T-helper 1 cell (primary cell): Measurements from ENCODE around the gene TOR1A.

ENCODE experiments used
- DNase-seq, 5 donors: peaks; one replicate each; pipeline ENCODE4 v3.0.0-alpha.2; 2012 to 2020
- total RNA-seq, 4 donors: gene quantifications; one replicate each; lab custom pipeline; 2026; lab: John Stamatoyannopoulos, UW

The TOR1A gene
- 14.8 to 21.6 (median 20.3) reads per million in 4 donors for total RNA-seq

- DNase-seq, result peak; percentile 79 to 92 (median 87)
Measured at GRCh38 chr9:129823935-129824601, at the start of gene TOR1A. Gene TOR1A, minus strand, starts transcription at chr9:129824136. Its CDS starts 51 bp downstream, at chr9:129824085.

DNA sequence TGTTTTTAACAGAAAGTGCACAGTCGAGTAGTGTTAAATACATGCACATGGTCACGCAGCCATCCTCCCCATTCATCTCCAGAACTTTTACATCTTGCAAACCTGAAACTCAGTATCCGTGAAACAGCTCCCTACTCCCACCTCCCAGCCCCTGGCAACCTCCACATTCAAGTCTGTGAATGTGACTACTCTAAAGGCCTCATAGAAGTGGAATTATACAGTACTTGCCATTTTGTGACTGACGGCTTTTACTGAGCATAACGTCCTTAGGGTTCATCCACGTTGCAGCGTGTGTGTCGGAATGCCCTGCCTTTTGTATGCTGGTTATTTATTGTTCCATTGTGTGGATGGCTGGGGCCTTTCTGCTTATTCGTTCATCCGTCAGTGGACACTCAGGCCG, 47.1 kb upstream of the TOR1A start:
- DNase-seq, result no peak

GRCh38 chr9:129869585-129870501, 45.9 kb upstream of the TOR1A start:
- DNase-seq, result no peak

GRCh38 chr9:129868872-129869486, 45.0 kb upstream of the TOR1A start:
- peak; percentile 86 to 96 (median 91) for DNase-seq

GRCh38 chr9:129868023-129868871, 44.3 kb upstream of the TOR1A start:
- no peak for DNase-seq

GRCh38 chr9:129867136-129868022, 43.4 kb upstream of the TOR1A start:
- peak in 1 of 5 donors; percentile 40 for DNase-seq

DNA sequence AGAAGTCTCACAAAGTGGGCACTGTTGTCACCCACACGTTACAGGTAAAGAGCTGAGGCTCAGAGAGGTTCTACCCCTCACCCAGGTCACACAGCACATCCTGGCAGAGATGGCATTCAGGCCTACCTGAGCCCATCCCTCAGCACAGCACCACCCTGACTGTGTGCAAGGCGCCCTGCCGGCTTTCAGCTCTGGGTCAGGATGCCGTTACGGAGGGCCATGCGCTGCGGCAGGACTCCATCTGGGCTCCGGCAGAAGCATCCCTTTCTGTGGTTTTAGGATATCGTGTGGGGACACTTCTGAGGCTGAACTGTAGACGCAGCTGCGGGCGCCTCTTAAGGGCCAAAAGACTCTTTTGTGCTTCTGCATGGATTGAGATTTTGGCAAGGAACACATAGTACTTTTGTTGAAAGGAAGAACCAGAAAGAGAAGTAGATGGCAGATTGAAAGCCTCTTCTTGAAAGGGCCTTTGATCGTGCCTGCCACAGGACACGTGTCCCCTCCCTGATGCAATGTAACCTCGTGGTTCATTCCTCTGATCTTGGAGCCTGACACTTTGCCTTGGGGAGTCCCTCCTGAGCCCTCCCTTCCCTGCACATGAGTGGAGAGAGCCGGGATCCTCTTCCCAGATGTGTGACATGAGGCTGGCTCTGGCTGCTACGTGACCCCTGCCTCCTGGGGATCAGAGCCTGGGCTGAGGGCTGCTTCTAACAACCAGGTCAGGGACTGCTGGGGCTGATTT, 42.6 kb upstream of the TOR1A start:
- peak in 4 of 5 donors; percentile 49 to 71 (median 56) for DNase-seq

- no peak for DNase-seq
Measured at GRCh38 chr9:129865668-129866320, 41.9 kb upstream of the TOR1A start.

- peak in 1 of 5 donors; percentile 82 for DNase-seq
Measured at GRCh38 chr9:129864991-129865647, 41.2 kb upstream of the TOR1A start.

DNA sequence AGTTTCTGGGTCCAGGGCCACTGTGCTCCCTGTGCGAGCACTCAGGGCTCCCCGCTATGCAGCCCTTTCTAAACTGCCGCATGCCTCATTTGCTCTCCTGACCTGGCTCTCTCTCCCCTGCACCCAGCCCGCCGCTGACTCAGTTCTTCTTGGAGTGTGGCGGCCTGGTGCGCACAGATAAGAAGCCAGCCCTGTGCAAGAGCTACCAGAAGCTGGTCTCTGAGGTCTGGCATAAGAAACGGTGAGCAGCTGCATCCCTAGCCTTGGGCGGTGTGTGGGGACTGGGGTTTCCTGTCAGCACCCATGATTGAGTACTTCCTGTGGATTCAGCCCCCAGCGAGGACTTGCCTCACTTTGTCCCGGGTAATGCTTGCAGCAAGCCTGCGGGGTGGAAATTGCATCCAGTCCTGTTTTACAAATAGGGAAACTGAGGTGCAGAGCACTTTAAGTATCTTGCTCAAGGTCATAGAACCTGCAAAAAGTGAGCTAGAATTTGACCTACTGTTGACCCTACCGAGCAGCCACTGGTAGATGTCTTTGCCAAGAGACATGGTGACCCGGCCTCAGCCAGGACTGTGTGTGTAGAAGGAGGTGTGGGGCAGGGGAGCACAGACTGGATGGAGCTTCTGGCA, 39.2 kb upstream of the TOR1A start:
- DNase-seq, result peak in 4 of 5 donors; percentile 52 to 91 (median 56)

DNA sequence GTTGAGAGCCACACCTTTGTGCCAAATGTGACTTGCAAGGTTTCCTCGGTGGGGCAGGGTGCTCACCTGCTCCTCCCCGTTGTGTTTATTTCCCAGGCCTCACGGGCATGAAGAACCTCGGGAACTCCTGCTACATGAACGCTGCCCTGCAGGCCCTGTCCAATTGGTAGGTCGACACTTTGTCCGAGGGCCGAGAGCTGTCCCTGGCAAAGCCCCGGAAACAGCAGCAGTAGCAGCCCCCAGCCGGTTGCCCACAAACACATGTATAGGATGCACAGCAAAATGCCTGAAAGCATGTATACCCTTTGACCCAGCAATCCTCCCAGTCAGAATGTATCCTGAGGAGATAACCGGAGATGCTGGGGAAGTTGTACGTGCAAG, 37.5 kb upstream of the TOR1A start:
- no peak for DNase-seq

GRCh38 chr9:129860653-129861446, 36.9 kb upstream of the TOR1A start:
- DNase-seq, result peak in 1 of 5 donors; percentile 44

GRCh38 chr9:129858167-129858962, 34.4 kb upstream of the TOR1A start:
- no peak for DNase-seq

GRCh38 chr9:129857207-129857606, 33.3 kb upstream of the TOR1A start:
- DNase-seq, result no peak

GRCh38 chr9:129854588-129855110, 30.7 kb upstream of the TOR1A start:
- DNase-seq, result no peak

GRCh38 chr9:129853614-129854013, 29.7 kb upstream of the TOR1A start:
- no peak for DNase-seq

DNA sequence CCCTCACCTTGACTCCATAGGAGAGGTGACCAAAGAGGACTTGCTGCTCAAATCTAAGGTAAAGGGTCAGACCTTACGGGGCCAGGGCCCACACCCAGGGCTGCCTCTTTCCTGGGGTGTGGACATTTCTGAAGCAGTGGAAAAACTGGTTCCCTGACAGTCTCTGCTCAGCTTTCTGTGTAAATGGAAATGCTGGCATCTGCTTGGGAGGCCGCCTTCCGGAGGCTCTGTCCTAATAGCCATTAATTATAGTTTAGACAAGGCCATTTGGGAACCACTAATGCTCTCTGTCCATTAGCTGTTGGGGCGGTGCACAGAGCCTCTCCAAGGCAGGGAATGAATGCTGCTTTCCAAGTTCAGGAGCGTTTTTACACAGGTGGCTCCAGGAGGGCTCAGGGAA, 28.6 kb upstream of the TOR1A start:
- DNase-seq, result no peak
